OCI-LY7 (cell line): ENCODE measurements around the gene SOD3.

ENCODE experiments used
- CTCF ChIP-seq: fragments of 200-600 bp; sonication (generic); conservative IDR thresholded peaks from 2 replicates; pipeline ENCODE4 v1.5.1; 2014; ENCODE audit warnings: mild to moderate bottlenecking, antibody characterized with exemption, low read length, moderate library complexity, mixed read lengths
- EZH2phosphoT487 ChIP-seq: fragments of 200-600 bp; sonication (generic); IDR thresholded peaks from 2 replicates; pipeline ENCODE4 v1.6.1; 2018; ENCODE audit warnings: low read depth, borderline replicate concordance, mild to moderate bottlenecking, mixed run types, antibody characterized with exemption, low read length, moderate library complexity, mixed read lengths

DNA sequence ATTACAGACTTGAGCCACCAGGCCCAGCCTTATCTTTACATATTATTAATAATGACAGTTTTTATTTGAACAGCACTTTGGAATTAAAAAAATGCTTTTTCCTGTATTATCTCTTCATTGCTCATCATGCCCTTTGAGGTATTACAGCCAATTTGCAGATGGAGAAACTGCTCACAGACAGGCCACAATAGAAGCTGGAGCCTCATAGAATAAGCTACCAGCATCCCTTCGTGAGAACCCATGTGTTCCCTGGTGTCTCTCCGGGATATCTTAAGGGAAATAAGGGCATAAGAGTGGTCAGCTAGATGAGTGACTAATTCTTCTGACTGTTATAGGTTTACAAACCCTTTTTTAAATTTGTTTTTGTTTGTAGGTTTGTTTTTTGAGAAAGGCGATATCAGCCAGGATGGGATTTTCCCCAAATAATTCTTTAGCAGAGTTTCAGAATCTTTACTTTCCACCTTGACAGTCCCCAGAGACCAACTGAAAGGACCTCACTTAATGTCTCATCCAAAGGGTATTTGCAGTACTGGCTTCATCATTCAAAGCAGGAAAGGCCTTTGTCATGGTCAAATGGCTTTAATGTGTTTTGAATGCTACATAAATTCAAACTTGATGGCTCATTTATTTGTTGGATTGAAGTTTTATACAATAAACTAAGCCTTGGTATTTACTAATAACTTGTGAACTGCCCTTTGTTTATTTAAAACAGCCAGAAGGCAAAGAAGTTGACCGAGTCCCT, 48.0 kb upstream of the SOD3 start:
- TF ChIP-seq CTCF (no peak), EZH2phosphoT487 (no peak)
